ENCODE results near the gene DIAPH1.

DIAPH1 gene

DNA sequence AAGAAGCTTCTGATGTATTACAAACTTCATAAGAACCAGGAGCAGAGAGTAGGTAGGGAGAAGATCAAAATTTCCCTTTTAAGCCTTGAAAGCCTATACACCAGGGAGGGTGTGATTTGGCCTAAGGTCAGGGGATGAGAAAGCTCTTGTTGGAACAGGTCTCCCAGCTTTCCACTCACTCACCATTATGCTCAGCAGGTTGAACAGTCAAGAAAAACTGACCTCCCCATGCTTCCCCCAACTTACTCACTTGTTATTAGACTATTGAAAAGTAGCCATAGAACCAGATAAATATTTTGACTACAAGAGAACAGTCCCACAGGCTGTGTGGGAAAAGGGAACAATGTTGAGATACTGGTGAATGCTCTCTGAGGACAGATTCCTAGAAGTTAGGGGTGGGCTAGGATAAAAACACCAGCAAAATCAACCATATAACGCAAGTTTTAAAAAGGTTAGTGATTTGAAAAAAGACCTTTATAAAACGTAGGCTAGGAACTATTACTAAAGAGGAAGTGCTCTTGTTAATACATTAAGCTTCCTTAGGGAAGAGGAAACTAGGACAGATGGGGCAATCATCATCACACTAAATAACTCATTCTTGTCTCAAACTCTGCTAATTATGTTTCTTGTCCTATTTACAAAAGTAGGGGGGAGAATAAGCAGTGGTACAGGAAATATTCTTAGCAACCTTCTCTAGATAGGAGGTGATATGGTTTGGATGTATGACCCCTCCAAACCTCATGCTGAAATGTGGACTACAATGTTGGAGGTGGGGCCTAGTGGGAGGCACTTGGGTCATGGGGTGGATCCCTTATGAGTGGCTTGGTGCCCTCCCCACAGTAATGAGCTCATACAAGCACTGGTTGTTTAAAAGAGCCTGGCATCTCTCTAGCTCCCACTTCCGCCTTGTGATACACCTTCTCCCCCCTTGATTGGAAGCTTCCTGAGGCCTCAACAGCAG lies 98.9 kb downstream of the DIAPH1 start:
- no peak for DNase-seq (ENCODE audit: low read depth in 2 of 2)

DNA sequence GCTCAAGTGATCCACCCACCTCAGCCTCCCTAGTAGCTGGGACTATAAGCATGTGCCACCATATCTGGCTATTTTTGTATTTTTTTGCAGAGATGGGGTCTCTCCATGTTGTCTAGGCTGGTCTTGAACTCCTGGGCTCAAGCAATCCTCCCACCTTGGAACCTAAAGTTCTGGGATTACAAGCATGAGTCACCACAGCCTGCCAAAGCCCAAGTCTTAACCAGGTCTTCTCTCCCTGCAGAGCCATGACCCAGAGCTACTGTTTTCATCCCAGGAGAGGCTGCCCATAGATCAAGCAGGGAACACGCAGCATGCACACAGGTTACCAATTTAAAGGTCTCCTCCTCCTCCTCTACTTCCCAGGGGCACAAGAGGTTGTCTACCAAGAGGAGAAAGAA lies 100.2 kb downstream of the DIAPH1 start:
- no peak for DNase-seq (ENCODE audit: low read depth in 2 of 2)

DNA sequence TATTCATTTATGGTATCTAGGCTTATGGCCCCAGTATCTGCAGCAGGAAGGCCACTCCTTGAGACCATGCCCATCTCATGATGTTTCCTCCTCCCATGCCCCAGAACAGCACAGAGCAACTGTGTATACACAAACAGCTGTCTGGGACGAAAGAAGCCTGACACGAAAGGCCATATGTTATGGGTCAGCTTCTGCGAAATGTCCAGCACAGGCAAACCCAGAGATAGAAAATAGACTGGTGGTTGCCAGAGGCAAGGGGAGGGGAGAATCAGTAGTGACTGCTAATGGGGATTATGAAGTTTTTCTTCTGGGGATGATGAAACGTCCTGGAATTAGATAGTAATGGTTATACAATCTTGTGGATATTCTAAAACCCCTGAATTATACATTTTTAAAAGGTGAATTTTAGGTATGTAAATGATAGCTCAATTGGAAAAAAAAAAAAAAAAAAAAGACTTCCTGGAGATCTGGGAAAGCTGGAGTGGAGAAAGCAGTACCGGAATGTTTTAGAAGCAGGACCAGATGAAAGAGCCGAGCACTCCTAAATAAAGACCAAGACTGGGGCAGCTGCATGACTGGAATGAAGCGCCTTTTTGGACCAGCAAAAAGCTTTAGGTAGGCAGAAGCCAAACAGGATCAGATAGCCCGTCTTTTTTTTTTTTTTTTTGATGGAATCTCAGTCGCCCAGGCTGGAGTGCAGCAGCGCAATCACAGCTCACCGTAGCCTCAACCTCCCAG lies 100.8 kb downstream of the DIAPH1 start:
- no peak for DNase-seq (ENCODE audit: low read depth in 2 of 2)

DNA sequence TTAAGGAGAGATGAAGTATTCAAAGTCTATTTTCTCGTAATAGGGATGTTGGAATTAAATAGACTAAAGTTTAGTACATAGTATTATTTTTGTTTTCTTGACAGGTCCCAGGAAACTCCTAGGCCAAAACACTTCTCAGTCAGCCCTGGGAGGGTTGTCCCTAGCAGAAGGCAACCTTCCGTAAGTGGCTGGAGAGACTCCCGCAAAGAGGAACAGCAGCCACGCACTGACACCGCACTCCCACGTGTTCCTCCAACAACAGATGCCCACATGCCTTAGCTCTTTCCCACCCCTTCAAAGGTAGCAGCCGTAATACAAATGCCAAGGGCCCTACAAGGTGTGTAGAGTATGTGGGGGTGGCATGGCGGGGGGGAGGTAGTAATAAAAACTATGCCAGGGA lies 101.5 kb downstream of the DIAPH1 start:
- DNase-seq (ENCODE audit: low read depth in 2 of 2): no peak

DNA sequence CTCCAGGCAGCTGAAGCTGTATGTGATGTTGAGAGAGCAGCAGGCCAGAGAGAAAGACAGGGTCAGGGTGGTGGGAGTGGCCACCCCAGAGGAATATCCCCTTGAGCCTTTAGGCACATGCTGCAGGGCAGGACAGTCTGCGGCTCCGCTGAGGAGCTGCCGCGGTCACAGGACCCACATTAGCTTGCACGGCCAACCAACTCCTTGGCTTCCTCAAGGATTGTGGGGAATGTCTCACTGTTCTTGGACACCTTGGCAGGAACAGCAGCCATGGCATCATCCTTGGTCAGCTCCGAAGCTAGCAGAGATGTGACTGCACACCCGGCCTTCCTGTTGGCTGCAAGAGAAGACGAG lies 102.2 kb downstream of the DIAPH1 start:
- DNase-seq (ENCODE audit: low read depth in 2 of 2): no peak

DNA sequence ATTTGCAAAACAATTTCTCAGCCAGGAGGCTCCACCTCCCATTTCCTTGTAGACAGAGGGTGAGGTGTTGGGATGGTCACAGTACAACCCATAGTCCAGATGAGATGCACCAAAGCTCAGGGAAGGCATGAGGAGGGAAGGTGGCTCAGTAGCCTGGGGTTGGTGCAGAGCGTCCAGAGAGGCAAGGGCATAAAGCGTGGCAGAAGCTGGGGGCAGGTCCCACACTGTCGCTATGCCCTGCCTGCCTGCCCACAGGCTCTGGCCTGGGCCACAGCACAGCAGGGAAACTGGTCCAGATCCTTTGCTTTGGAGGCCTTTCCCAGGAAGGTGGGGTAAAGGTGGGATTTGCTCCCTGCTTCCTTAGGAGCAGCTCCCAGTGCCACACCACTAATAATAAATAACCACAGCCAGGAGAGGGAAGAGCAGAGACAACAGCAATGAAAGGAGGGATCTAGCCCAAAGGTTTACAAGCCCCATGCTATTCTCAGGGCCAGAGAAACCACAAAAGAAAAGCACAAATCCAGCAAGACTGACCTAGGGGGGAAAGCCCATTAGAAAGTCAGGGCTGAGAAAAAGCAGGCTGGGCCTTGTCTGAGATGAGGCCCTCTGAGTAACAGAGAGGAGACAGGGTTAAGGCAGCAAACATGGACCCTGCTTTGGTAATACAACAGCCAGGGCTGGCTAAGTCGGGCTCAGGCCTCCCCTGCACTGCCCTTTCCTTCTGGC lies 102.7 kb downstream of the DIAPH1 start:
- DNase-seq (ENCODE audit: low read depth in 2 of 2): no peak

DNA sequence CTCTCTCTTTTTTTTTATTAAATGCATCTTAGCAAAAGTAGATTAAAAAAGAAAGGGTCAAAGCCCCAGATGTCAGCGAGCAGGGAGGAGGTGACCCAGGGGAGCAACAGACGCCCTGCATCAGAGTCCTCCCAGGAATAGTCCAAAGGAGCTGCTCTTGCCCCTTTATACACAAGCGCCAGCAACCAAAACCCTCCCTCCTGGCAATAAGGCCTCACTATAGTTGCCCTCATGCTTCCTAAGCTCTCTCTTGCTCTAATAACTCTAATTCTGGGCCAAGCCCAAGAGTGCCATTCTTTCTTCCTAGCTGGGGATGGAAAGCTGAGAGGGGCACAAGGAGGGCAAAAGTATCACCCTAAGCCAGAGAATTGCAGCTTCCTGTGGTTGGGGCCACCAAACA lies 103.7 kb downstream of the DIAPH1 start:
- no peak for DNase-seq (ENCODE audit: low read depth in 2 of 2)

DNA sequence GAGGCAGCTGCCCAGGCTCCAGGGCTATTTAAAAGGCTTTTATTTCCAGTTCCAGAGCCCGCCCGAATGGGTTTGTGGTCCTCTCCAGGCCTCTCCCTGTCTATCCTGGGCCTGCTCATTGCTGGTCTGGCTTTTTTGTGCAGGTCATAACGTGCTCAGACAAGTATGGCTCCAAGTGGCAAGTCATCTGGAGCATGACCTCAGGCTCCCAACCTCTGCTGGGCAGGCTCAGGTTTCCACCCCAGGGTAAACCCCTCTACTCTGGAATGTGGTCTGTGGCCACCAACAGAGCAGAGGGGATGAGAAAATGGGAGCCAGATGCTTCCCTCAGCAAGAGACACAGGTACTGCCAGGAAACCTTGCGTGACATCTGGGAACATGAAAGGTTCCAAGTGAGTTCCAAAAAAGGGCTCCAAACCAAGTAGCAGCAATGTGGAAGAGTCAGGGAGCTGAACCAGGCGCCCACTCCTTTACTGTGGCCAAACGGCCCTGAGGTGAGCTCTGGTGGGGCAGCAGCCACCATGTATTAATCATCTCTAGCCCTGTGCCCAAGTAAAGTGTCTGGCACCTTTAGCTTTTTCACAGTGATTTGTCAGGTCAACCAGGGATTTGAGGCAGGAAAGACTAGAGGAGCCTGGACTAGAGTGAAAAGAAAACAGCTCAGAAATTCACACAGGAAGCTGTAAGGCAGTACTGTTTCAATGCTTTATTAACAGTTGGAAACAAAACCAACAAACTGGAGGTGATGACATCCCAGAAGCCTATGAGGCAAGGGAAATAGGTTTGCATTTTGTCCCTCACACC lies 104.3 kb downstream of the DIAPH1 start:
- peak in 1 of 2 experiments; percentile 51 for DNase-seq (ENCODE audit: low read depth in 2 of 2)

DNA sequence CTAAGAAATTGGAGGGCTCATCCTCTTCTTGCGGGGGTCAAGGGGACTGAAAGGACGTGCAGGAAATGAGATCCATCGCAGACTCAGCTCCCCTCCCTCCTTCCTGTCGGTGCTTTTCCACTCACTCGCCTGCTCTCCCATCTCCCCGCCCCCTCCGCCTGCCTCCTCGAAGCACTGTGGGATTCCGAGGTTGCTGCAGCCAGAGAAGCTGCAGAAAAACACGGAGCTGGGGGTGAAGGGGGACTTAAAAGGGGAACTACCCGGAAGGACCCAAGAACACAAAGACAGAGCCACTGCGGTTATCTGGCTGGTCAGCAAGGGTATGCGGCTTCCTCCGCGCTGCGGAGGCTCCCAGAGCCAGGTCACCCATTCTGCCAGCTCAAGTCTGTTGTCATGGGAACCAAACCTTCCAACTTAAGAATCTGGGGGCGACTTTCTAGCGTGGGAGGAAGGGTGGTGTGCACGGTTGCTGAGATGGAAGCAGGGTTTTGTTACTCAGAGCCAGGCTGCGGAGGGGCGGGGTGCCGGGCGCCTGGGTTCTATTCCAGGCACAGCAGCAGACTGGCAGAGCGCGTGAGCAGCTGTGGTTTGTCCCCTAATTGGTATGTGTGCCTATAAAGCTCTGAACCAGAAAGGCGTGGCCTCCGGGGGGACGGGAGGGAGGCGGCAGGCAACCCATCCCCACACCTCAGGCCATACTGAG lies 105.0 kb downstream of the DIAPH1 start:
- DNase-seq (ENCODE audit: low read depth in 2 of 2): peak; percentile 68 to 73

DNA sequence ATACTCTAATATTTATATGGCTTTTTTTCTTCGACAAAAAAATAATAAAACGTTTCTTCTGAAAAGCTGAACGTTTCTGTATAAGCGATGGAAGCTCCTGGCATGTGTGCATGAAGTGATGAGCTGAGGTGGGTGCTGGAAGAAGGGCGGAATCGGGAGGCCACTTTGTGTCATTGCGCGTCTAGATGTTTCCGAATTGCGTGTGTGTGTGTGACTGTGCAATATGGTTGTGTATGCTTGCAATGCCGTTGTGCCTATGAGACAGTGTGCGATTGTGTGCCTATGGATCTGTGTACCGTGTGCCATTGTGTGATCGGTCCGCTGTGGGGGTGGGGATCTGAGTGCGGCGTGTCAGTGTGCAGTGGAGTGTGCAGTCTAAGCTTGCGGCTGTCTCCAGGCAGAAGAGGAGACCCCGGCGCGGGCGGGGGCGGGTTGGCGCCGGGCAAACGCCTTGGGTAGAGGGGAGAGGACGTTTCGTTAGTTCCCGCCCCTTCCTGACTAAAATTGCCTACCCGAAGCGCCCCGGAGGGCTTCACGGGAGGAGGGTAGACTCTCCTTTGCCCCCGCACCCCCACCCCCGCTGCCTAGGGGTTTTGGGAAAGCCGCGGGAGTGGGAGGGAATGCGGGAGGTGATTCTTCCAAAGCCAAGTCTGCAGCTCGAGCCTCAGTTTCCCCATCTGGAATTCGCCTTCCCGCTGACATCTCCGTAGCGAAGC lies 105.7 kb downstream of the DIAPH1 start:
- no peak for DNase-seq (ENCODE audit: low read depth in 2 of 2)

DNA sequence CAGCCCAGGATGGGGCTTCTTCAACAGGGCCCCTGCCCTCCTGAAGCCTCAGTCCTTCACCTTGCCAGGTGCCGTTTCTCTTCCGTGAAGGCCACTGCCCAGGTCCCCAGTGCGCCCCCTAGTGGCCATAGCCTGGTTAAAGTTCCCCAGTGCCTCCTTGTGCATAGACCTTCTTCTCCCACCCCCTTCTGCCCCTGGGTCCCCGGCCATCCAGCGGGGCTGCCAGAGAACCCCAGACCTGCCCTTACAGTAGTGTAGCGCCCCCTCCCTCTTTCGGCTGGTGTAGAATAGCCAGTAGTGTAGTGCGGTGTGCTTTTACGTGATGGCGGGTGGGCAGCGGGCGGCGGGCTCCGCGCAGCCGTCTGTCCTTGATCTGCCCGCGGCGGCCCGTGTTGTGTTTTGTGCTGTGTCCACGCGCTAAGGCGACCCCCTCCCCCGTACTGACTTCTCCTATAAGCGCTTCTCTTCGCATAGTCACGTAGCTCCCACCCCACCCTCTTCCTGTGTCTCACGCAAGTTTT lies 106.3 kb downstream of the DIAPH1 start:
- DNase-seq (ENCODE audit: low read depth in 2 of 2): no peak

DNA sequence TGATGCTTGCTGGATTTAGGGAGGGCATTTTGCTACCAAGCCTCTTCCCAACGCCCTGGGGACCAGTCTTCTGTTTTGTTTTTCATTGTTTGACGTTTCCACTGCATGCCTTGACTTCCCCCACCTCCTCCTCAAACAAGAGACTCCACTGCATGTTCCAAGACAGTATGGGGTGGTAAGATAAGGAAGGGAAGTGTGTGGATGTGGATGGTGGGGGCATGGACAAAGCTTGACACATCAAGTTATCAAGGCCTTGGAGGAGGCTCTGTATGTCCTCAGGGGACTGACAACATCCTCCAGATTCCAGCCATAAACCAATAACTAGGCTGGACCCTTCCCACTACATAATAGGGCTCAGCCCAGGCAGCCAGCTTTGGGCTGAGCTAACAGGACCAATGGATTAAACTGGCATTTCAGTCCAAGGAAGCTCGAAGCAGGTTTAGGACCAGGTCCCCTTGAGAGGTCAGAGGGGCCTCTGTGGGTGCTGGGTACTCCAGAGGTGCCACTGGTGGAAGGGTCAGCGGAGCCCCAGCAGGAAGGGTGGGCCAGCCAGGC lies 107.0 kb downstream of the DIAPH1 start:
- DNase-seq (ENCODE audit: low read depth in 2 of 2): no peak

DNA sequence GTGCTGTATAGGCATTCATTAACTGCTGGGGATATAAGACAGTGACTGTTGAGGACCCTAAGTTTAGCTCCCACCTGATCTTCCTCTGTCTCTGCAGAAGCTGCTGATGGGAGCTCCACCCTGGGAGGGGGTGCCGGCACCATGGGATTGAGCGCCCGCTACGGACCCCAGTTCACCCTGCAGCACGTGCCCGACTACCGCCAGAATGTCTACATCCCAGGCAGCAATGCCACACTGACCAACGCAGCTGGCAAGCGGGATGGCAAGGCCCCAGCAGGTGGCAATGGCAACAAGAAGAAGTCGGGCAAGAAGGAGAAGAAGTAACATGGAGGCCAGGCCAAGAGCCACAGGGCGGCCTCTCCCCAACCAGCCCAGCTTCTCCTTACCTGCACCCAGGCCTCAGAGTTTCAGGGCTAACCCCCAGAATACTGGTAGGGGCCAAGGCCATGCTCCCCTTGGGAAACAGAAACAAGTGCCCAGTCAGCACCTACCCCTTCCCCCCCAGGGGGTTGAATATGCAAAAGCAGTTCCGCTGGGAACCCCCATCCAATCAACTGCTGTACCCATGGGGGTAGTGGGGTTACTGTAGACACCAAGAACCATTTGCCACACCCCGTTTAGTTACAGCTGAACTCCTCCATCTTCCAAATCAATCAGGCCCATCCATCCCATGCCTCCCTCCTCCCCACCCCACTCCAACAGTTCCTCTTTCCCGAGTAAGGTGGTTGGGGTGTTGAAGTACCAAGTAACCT lies 107.8 kb downstream of the DIAPH1 start:
- no peak for DNase-seq (ENCODE audit: low read depth in 2 of 2)

DNA sequence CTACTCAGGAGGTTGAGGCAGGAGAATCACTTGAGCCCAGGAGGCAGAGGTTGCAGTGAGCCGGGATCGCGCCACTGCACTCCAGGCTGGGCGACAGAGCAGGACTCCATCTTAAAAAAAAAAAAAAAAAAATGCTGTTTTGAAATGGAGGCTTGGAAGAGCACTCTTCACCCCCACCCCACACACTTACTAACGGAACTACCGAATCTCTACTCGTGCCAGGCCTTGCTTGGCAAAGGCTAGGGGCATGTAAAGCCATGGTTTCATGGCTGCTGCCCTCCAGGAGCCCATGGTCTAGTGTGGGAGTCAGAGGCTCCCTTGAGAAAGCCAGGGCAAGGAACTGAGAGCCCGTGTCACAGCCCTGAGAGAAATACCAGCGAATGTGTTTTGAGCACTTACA lies 108.6 kb downstream of the DIAPH1 start:
- no peak for DNase-seq (ENCODE audit: low read depth in 2 of 2)

DNA sequence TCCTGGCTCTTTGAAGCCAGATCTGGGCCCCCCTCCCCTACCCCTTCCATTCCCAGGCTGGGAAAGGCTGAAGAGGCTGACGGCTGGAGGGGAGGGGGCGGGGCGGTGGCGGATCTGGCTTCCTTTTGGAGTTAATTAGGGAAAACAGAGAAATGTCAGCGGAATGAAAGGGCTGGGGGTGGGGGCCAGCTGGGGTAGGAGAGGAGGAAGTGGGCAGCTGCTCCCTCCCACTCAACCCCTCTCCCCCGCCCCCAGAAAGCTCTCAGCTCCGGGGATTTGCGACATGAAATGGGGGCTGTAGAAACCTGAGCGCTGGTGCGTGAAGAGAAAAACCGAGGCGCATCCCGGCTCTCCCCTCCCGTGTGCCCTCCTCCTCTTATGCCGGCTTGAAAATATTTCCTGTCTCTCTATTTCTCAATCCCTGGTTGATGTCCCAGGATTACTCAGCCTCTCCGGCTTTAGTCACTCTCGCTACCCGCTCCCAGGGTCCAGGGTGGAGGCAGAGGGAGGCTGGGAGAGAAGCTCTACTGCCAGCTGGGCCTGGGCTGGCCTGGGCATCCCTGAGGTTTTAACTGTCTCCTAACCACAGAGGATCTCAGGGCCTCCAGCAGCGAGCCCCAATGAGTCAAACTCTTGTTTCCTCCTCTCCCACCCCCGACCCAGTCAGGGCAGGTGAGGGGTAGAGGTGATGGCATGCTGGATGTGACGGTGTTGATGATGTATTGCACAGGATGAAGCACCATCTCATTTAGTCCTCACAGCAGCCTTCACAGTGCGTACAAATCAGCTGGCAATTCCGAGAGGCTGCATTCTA lies 109.8 kb downstream of the DIAPH1 start:
- peak; percentile 98 for DNase-seq (ENCODE audit: low read depth in 2 of 2)

DNA sequence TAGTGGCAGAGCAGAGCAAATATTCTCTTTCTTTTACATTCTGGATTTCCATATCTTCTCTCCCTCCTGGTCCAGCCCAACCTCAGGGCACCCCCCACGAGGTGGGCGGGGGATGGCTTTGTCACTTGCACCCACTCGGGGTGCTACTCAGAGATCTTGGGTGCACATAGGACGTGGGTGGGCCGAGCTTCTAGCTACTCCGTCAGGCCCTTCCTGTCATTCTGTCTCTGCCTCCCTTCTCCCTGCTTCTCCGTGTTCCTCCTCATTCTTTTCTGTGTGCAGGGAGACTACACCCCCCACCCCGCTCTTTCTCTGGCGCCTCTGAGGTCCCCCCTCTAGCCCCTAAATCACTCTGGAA lies 110.4 kb downstream of the DIAPH1 start:
- no peak for DNase-seq (ENCODE audit: low read depth in 2 of 2)

DNA sequence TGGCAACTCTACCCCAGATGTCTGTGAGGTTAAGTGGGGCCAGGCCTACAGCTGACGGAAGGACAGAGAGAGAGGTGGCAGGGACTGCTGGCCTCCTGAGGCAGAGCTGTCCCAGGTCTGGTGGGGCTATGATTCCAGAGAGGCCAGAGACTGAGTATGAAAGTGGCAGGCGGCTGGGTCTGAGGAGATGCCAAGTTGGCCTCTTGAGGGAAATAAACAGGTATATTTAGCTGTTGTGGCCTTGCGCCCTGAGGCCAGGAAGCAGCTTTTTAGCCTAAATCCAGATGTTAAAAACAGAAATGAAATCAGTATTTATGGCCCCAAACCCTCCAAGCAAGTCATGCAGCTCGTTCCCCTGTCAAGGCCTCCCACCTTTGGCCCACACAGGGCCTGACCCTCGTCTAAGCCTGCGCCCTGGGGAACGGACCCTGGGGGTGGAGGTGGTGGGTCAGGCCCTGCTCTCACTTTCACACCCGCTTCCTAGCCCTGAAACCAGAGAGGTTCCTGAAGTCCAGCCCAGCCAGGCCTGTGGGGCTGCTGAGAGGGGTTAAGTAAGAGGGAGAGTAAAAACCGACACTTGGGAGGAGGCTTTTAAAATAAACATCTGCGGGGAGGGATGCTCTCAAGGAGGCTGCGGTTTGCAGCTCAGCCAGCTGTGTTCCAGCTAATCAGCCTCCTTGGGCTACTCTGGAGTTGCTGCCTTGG lies 111.3 kb downstream of the DIAPH1 start:
- DNase-seq (ENCODE audit: low read depth in 2 of 2): peak; percentile 69 to 71

Measured in fibroblast of skin of left quadriceps (primary cell).